OCI-LY7 (cell line): Measurements from ENCODE around the gene OR56A5.

Experiments
- CTCF ChIP-seq: fragments of 200-600 bp; sonication (generic); conservative IDR thresholded peaks from 2 replicates; pipeline ENCODE4 v1.5.1; 2014; ENCODE audit warnings: mild to moderate bottlenecking, antibody characterized with exemption, low read length, moderate library complexity, mixed read lengths
- EZH2phosphoT487 ChIP-seq: fragments of 200-600 bp; sonication (generic); IDR thresholded peaks from 2 replicates; pipeline ENCODE4 v1.6.1; 2018; ENCODE audit warnings: low read depth, borderline replicate concordance, mild to moderate bottlenecking, mixed run types, antibody characterized with exemption, low read length, moderate library complexity, mixed read lengths

GRCh38 chr11:5937868-5938602 is 30.3 kb downstream of the OR56A5 start:
- TF ChIP-seq CTCF (no peak), EZH2phosphoT487 (no peak)
